Measurements from ENCODE around the gene KSR2.

DNA sequence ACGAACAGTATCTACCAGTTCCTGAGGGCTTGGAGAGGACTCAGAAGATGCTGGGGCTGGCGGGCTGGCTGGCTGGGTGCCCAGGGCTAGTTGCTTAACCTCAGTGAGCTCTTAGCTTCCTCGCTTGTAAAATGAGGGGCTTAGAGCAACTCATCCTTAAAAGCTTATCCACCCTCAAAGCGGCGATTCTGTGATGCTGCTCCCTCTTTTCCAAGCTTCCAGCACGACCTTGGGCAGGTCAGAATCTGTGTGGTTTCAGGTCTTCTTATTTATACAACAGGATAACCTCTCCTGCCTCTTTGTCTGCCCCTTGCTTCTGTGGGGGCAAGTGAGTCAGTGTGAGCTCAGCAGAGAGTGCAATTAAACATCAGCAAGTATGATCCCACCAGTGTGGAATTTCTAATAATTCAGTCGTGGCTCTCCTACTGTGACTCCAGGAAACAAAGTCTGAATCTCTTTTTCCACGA is 281.8 kb downstream of the KSR2 start:
- TF ChIP-seq, protein P1, sequence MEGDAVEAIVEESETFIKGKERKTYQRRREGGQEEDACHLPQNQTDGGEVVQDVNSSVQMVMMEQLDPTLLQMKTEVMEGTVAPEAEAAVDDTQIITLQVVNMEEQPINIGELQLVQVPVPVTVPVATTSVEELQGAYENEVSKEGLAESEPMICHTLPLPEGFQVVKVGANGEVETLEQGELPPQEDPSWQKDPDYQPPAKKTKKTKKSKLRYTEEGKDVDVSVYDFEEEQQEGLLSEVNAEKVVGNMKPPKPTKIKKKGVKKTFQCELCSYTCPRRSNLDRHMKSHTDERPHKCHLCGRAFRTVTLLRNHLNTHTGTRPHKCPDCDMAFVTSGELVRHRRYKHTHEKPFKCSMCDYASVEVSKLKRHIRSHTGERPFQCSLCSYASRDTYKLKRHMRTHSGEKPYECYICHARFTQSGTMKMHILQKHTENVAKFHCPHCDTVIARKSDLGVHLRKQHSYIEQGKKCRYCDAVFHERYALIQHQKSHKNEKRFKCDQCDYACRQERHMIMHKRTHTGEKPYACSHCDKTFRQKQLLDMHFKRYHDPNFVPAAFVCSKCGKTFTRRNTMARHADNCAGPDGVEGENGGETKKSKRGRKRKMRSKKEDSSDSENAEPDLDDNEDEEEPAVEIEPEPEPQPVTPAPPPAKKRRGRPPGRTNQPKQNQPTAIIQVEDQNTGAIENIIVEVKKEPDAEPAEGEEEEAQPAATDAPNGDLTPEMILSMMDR (IDR thresholded peaks at IDR 0.05) = no peak
- TF ChIP-seq POLR2A (IDR thresholded peaks at IDR 0.05) = no peak

Data from testis (tissue), 2 donors.